ENCODE results near the gene SBF2. TPM values are rescaled to one million over a fixed set of nuclear protein-coding genes. Genes with fewer than 3 reads are reported as not detected.

Gene SBF2
- polyA plus RNA-seq, 1 donor (not counting 4 experiments of a cell fraction or from before 2014, with no cell fraction given) = 24.5 TPM

DNA sequence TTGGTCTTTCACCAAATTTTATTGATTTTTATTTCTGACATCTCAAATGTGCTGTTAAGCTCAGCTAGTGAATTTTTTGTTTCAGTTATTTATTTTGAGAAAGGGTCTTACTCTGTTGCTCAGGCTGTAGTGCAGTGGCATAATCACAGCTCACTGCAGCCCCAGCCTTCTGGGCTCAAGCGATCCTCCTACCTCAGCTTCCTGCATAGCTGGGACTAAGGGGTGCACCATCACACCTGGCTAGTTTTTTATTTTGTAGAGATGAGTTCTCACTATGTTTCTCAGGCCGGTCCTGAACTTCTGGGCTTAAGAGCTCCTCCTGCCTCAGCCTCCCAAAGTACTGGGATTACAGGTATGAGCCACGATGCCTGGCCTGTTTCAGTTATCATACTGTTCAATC is 282.0 kb downstream of the SBF2 start:
- Histone ChIP-seq H3K27me3 (ENCODE audit: control insufficient read depth, extremely low read depth, insufficient read depth, low read length) (no peaks in the 10 kb centered on the region), H3K4me3 (ENCODE audit: control insufficient read depth in 2 of 3, extremely low read depth in 1 of 3, insufficient read depth in 2 of 3, low read depth in 1 of 3, low read length in 3 of 3) (no peak overlapping the region), H3K36me3 (ENCODE audit: control insufficient read depth in 2 of 2, extremely low read depth in 1 of 2, insufficient read depth in 2 of 2, low read length in 2 of 2) (no peaks in the 10 kb centered on the region), H3K9me1 (ENCODE audit: control insufficient read depth, extremely low read depth, insufficient read depth, low read length) (no peaks in the 10 kb centered on the region), H3K27ac (ENCODE audit: control insufficient read depth, insufficient read depth, low read length) (no peak overlapping the region), H3K9ac (ENCODE audit: control insufficient read depth, extremely low read depth, insufficient read depth, low read length) (no peak overlapping the region), H3K9me3 (ENCODE audit: control insufficient read depth, low read depth, low read length) (peaks cover 4% of the 10 kb centered on the region), H3K4me2 (ENCODE audit: control insufficient read depth, extremely low read depth, insufficient read depth, low read depth, low read length) (no peak overlapping the region), H2AFZ (ENCODE audit: control insufficient read depth, low read length) (no peak overlapping the region), H3K4me1 (ENCODE audit: control insufficient read depth, extremely low read depth, insufficient read depth, low read length) (no peaks in the 10 kb centered on the region), H4K20me1 (ENCODE audit: control insufficient read depth, extremely low read depth, insufficient read depth, low read length) (no peaks in the 10 kb centered on the region), H3K79me2 (ENCODE audit: control insufficient read depth, insufficient read depth, low read length) (no peaks in the 10 kb centered on the region)
- TF ChIP-seq, protein P1, sequence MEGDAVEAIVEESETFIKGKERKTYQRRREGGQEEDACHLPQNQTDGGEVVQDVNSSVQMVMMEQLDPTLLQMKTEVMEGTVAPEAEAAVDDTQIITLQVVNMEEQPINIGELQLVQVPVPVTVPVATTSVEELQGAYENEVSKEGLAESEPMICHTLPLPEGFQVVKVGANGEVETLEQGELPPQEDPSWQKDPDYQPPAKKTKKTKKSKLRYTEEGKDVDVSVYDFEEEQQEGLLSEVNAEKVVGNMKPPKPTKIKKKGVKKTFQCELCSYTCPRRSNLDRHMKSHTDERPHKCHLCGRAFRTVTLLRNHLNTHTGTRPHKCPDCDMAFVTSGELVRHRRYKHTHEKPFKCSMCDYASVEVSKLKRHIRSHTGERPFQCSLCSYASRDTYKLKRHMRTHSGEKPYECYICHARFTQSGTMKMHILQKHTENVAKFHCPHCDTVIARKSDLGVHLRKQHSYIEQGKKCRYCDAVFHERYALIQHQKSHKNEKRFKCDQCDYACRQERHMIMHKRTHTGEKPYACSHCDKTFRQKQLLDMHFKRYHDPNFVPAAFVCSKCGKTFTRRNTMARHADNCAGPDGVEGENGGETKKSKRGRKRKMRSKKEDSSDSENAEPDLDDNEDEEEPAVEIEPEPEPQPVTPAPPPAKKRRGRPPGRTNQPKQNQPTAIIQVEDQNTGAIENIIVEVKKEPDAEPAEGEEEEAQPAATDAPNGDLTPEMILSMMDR (optimal IDR thresholded peaks at IDR 0.05 in 1 of 3, IDR thresholded peaks at IDR 0.05 in 1 of 3, conservative IDR thresholded peaks at IDR 0.05 in 1 of 3; ENCODE audit: extremely low read depth in 1 of 3, insufficient read depth in 2 of 3, low read length in 3 of 3) = no peak
- TF ChIP-seq EZH2 (IDR thresholded peaks at IDR 0.05; ENCODE audit: low read length) = no peak
- FAIRE-seq (no peak), DNase-seq (ENCODE audit: low read depth, low spot score) (no peak)
- dilution Hi-C loops (cut with MboI; ENCODE audit: extremely low pct_ligation_motif_present, low sequenced_read_pairs) = no loop called here

DNA sequence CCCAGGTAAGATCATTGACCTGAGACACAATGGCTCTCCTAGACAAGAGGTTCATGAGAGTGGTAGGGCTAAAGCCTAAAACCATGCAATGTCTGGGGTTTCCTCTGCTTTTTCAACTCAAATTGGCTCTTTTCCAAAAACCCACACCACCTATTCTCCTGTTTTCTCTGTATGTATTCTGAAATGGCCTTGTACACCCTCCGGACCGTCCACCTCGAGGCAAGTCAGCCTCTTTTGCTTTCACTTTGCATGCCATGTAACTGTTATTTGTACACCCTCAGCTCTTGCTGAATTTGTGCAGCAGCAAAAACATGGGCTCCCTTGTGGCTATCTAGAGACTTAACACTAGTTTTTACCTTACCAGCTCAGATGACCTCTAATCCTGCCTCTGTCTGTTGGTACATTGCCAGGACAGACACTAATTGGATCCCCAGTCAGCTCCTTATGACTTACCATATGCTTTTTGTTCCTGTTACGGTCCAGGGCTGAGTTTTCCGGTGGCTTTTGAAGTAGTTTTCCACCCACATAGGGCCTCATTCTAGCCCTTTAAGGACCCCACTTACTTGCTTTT is 288.0 kb downstream of the SBF2 start:
- FAIRE-seq (no peak), DNase-seq (ENCODE audit: low read depth, low spot score) (no peak)
- H3K4me1 ChIP-seq (ENCODE audit: control insufficient read depth, extremely low read depth, insufficient read depth, low read length) = no peaks in the 10 kb centered on the region
- dilution Hi-C loops (cut with MboI; ENCODE audit: extremely low pct_ligation_motif_present, low sequenced_read_pairs) = no loop called here
- H4K20me1 ChIP-seq (ENCODE audit: control insufficient read depth, extremely low read depth, insufficient read depth, low read length) = no peaks in the 10 kb centered on the region
- H3K36me3 ChIP-seq (ENCODE audit: control insufficient read depth in 2 of 2, extremely low read depth in 1 of 2, insufficient read depth in 2 of 2, low read length in 2 of 2) = no peaks in the 10 kb centered on the region
- H3K9ac ChIP-seq (ENCODE audit: control insufficient read depth, extremely low read depth, insufficient read depth, low read length) = no peak overlapping the region
- H3K27ac ChIP-seq (ENCODE audit: control insufficient read depth, insufficient read depth, low read length) = no peak overlapping the region
- H3K4me3 ChIP-seq (ENCODE audit: control insufficient read depth in 2 of 3, extremely low read depth in 1 of 3, insufficient read depth in 2 of 3, low read depth in 1 of 3, low read length in 3 of 3) = no peak overlapping the region
- no peak for TF ChIP-seq EZH2 (IDR thresholded peaks at IDR 0.05; ENCODE audit: low read length)
- TF ChIP-seq, protein P1 (optimal IDR thresholded peaks at IDR 0.05 in 1 of 3, IDR thresholded peaks at IDR 0.05 in 1 of 3, conservative IDR thresholded peaks at IDR 0.05 in 1 of 3; ENCODE audit: extremely low read depth in 1 of 3, insufficient read depth in 2 of 3, low read length in 3 of 3) = no peak
- no peaks in the 10 kb centered on the region for H3K79me2 ChIP-seq (ENCODE audit: control insufficient read depth, insufficient read depth, low read length)
- H3K4me2 ChIP-seq (ENCODE audit: control insufficient read depth, extremely low read depth, insufficient read depth, low read depth, low read length) = no peak overlapping the region
- no peaks in the 10 kb centered on the region for H3K9me3 ChIP-seq (ENCODE audit: control insufficient read depth, low read depth, low read length)
- no peak overlapping the region for H2AFZ ChIP-seq (ENCODE audit: control insufficient read depth, low read length)
- no peaks in the 10 kb centered on the region for H3K9me1 ChIP-seq (ENCODE audit: control insufficient read depth, extremely low read depth, insufficient read depth, low read length)
- H3K27me3 ChIP-seq (ENCODE audit: control insufficient read depth, extremely low read depth, insufficient read depth, low read length) = no peaks in the 10 kb centered on the region

All from keratinocyte (primary cell).